KG1 (cell line): Measurements from ENCODE around the gene TNIP3.

Source experiments
- DNase-seq: peaks from one replicate; lab custom pipeline; 2025; lab: John Stamatoyannopoulos, UW

TNIP3 gene

DNA sequence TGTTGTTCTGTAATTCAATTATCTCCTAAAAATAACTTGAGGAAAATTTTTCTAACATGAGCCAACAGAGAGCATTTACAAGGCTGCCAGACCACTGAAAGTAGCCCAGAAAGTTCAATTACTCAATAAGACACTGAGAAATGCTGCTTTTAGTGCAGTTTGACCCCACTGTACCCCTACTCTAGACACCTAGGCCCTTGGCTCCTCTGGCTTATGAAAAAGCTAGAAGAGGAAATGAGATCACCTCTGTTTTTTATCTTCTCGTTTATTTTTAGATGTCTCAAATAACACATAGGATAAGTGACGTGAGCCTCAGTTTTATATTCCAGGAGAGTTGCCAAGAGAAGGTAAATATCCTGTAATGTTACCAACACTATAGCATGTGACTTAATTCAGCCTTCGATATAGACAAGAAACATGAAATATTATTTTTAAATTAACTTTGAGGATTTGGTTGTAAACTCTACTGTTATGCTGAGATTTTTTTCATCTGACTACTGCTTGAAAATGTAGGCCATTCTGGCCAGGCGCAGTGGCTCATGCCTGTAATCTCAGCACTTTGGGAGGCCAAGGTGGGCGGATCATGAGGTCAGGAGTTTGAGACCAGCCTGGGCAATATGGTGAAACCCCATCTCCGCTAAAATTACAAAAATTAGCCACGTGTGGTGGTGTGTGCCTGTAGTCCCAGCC lies 24.4 kb downstream of the TNIP3 start:
- no peak for DNase-seq

DNA sequence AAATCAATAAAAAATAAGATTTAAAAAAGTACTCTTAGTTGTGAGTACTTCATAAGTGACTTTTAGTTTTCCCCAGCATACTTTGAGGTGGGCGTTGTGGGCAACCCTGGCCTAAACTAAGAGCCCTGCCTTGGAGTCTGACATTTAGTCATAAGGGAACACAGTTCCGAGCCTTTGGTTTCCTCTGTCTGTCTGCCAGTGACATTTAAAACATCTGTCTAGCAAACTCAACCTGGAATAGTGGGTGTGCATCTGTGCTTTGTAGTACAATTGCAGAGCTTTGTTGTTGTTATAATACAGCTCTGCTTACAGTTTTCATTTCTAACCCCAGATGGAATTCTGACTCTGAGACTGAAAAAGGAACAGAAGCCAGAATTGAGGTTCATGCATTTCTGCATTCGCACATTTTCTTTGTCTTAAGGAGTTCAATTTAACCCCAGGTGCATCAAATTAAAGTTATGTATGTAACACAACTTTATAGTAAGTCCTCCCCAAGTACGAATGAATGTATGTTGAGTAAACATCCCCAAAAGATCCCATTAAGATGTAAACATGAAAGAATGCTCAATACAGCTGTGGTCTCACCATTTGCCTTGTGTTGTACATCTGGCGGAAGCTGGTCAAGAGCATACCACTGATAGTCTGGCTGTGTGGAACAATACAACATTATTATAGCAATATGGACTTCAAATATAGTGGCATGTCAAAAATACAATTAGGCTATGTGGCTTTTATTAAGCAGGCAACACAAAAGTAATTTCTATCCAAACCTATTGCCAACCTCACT lies 25.9 kb downstream of the TNIP3 start:
- no peak for DNase-seq

DNA sequence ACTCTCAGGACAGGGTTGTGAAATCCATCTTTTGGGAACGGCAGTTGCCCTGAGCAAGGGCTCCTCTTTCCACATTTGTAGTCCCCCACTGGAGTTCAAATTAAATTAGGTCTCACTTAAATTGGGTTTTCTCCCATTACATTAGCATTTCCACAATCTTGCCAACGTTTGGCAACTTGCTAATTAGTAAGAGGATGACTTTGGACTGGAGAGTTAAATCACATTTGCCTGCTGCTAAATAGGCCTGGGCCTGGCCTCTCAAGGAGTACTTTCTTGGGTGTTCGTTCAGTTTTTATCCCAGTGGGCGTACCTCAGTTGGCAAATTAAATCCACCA lies 33.8 kb downstream of the TNIP3 start:
- DNase-seq: no peak

DNA sequence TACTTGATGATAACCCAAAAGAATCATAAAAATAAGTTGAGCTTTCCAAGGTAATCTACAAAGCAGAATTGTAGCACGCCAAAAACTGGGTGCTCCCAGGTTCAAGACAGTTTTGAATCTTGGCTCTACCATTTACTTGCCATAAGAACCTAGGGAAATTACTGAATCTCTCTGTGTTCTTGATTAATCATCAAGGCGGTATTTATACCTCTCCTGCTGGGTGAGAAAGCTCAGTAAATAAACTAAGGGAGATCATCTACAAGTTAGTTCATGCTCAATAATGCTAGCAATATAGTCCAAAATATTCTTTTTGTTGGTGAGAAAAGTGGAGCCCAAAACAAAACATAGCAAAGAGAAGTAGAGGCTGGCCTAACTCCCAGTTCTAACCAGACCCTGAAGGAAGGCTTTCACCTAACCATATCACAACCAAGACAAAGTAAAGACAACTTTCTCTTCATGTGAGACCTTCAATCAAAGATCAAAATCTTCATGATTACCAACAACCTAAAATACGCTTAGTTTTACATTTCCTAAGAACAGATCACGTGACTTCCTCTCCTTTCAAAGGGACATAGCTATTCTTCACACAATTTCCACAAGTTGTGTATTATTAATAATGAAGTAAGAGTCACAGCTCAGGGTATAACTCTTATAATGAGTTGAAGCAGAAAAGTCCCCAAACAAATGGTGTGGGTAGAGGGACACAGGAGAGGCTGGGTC lies 34.4 kb downstream of the TNIP3 start:
- DNase-seq: no peak

DNA sequence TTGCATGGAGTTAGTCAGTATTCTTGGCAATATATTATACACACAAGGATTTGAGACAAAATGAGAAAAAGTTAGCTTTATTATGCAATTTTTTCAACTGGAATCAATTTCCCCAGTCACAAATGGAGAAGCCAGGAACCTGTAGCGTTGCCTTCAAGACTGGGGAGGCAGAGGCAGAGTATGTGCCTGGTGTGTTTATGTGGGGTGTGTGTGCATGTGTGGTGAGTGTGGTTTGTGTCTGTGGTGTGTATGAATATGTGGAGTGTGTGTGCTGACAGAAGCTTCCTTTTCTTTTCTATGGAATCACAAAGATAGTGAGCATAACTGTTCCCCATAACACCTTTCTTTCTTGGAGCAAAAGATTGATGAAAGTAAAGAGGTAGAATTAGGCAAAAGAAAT lies 37.0 kb downstream of the TNIP3 start:
- no peak for DNase-seq

DNA sequence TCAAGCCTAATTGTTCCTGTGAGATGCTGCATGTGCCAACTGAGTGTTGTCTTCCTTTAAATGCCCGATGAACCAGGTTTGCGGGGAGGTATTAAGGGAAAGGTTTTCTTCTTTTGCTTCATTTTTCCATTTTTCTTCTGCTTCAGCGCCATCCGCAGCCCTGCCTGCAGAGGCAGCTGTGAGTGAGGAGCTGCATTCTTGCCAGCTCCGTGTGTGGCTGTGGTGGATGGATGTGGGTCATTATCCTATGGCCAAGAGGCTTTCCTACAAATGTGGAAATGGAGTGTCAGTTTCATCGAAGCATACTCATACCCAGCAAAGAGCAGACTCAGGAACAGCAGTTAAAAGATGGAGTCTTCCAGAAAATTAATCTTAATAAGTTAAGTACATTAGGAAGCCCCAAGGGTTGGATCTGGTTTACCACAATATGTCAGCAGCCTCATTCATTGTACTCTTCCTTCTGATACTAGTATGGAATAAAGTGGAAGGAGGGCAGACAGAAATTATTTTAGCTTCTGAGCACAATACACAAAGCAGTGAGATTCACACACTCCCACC lies 37.6 kb downstream of the TNIP3 start:
- no peak for DNase-seq

DNA sequence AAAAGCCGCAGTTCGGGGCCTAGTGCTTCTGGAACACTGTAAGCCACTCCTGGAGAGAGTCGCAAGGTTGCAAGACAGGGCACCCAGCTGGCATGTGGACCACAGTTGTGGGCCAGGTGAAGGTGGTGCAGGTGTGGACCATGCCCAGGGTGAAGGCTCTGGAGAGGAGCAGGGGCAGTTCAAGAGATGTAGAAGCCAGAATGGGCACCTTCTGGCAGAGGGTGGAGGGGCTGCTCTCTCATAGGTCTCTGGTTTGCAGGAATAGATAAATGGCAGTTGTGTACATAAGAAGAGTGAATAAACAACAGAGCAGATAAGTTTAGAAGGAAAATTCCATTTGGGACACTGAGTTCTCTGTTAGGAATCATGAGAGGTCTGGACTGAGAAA lies 38.6 kb downstream of the TNIP3 start:
- no peak for DNase-seq

DNA sequence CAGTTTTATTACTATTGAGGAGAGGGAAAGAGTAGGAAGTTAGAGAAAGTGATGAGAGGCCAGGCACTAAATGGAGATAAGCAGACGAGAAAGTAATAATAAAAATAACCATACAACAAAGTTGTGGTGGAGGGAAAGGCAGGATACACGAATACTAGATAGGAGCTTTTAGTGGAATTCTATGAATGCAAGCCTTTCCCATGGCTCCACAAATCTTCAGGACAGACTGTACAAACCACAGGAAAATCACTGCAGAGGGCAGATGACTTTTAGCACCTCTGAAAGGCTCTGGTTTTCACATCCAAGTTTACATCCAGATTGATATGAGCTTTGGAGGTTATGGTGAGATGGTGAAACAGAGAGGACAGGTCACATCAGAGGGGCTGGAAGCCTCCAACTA lies 41.5 kb downstream of the TNIP3 start:
- DNase-seq: no peak

DNA sequence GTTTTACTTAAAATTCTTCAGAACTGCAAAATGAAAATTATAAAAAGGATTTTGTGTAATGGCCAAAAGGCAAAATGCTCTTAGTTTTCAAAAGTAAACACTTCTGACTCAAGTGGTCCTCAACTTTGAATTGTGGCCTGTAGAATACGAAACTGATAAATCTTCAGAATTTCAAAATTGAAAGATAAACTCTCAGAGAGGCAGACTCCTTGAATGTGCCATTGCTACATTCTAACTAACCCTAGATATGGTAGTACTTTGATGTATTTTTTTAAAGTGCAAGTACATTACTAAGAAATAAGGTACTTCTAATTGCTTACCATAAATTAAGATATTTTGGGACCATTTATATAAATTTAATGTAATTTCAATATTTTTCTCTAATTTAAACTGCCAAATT lies 44.4 kb downstream of the TNIP3 start:
- DNase-seq: no peak

DNA sequence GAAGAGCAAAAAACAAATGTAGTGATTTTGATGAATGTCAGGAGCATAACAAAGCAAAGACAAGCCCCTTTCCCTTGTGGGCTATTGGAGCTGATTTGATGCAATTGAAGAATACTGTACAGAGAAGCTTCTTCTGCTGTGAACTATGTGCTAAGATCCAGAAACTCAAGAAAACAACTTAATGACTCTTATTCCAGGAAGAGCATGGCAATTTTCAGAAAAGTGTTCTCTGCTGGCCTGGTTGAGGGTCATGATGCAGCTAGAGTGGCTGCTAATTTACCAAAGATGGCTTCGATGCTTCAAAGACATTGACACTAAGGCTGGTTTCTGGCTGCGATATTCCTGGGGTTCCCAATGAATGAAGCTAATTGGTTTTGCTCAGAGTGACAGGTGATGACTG lies 45.8 kb downstream of the TNIP3 start:
- DNase-seq: no peak

DNA sequence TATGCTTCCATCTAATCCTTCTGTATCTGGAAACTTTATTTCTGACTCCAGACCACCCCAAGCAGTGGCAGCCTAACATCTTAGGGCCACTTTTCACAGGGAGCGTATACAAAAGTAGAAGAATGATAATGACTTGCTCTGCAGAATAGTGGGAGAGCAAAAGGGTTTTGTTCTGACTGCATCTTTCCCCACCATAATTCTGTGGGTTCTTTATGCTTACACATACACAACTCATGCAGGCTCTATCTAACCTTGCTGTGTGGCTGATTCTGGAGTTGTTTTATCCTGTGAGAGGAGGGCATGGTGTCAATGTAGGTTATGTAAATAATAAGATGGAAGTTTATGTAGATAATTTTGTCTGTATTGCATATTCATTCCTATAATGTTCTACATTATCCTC lies 49.4 kb downstream of the TNIP3 start:
- DNase-seq: no peak

DNA sequence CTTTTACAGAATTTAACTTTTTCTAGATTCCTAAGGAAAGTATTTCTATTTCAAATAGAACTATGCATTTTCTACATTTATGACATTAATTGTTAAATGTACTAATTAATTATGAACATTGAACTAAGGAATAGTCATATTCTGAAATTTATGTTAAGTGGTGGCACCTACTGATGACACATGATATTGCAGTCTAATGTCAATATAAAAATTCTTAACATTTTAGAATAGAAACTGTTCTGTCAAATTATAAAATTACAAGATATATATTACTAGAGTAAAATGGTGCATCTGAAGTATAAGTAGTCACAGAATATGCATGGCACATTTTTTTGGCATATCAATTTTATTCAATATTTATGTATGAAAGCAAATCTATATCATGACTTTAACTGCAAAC lies 51.6 kb downstream of the TNIP3 start:
- no peak for DNase-seq

DNA sequence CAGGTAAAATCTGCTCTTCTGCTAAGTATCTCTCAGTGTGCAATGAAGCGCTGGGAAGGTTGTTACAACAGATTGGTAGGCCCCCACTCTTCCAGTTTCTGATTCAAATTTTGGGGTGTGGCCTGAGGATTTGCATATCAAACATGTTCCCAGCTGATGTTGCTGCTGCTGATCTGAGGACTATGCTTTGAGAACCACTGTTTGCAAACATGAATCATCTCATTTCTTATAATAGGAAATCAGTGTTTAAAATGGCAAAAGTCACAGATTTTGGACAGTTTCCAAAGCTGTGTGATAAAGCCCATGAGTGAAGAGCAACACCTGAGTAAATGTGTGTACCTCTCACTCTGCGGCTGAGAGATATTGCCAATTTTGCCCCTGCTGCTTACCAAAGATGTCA lies 55.6 kb downstream of the TNIP3 start:
- DNase-seq: no peak

DNA sequence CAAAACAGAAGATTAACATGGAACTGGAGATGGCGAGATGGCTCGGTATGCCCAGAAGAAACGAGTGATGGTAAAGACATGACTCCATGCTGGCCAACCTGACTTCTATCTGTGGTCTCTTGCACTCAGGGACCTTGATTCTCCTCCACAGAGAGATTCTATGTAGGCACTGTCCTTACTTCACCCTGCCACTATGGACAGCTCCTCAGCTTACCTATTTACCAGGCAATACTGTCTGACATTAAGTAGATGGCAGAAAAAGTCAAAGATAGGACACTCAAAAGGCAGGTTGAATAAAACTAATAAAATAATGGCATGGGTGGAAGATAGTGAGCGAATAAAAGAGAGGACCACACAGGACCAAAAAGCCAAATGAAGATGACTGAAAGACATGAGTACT lies 56.6 kb downstream of the TNIP3 start:
- no peak for DNase-seq

DNA sequence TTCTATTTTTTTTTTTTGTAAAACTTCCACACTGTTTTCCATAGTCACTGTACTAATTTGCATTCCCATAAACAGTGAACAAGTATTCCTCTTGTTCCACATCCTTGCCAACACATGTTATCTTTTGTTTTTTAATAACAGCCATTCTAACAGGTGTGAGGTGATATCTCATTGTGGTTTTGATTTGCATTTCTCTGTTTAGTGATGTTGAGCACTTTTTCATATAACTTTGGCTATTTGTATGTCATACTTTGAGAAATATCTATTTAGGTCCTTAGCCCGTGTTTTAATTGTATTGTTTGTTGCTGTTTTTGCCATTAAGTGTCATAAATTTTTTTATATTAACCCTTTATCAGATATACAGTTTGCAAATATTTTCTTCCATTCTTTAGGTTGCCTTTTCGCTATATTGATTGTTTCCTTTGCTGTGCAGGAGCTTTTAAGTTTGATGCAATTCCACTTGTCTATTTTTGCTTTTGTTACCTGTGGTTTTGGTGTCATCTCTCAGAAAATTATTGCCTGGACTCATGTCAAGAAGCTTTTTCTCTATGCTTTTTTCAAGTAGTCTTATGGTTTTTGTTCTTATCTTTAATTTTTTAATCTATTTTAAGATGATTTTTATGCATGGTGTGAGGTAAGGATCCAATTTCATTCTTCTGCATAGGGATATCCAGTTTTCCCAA lies 63.9 kb downstream of the TNIP3 start:
- no peak for DNase-seq

DNA sequence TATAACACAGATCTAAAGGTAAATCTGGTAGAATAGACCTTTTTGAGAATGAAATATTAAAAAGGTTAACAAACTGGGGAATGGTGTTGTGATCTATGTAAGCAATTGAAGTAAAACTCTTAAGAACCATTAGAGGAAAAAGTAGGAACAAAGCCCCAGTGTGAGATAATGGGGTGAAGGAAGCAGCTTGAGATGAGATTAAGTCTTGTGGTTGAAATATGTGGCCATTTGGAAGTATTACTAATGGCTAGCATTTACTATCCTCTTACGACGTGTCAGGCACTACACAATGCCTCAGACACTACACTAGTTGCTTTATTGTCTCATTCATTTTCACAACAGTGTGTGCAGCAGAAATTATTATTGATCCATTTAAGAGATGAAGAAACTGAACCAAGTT lies 65.9 kb downstream of the TNIP3 start:
- no peak for DNase-seq

DNA sequence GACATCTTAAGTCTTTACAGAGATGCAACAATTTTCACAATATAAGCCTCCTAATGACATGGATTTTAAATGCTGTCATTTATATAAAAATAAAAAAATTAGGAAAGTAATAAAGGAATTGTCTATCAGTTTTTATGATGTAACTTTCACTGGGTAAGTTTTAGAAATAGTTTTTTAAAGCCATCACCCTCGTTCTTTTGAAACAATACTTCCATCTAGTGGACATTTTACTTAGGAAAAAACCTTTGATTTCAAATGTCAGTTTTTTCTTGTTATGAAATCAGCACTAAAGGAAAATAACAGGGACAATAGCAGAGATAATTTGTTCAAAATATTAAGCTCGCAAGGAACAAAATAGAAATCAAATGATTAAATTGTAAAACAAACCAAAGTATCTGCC lies 67.5 kb downstream of the TNIP3 start:
- no peak for DNase-seq

DNA sequence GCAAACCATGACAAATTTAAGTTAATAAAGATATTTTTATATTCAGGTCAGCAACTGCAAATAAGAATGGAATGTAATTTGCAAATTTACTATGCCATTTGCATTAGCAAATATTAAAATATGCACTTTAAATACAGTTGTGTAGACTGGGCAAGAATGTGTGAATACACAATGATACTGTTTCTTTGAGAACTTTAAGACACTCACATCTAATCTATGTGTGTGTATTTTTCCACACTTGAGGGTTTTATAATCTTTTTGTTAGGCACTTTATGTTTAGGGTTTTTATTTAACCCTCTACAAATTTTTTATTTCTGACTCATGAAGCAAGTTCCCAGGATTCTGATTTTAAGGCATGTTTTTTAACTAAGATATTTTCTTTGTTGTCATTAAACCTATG lies 67.9 kb downstream of the TNIP3 start:
- no peak for DNase-seq

DNA sequence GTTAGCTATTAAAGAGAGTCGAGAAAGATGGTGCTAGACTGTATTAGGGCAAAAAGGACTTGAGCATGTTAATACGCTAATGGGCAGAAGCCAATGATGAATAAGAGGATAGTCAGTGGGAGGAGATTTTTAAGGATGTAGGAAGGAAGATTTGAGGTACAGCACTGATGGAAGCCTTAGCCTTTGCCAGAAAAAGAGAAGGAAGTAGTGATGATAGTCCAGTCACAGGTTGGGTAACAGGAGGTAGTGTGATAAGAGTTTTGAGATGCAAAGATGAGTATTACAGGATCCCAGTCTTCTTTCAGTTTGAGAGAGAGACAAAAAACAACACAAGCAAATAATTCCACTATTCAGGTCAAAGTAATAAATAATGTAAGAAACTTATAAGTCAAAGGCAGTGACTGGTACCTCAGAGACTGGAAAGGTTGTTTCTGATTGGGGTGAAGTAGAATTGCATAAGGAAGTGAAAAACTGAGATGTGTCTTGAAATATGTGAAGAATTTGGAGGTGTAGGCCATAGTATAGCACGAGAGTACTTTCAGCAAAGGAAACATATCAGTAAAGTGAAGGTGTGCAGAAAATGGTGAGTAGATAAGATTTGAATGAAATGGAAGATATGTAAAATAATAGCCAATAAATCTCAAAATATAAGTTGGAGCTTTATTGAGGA lies 69.7 kb downstream of the TNIP3 start:
- DNase-seq: no peak

DNA sequence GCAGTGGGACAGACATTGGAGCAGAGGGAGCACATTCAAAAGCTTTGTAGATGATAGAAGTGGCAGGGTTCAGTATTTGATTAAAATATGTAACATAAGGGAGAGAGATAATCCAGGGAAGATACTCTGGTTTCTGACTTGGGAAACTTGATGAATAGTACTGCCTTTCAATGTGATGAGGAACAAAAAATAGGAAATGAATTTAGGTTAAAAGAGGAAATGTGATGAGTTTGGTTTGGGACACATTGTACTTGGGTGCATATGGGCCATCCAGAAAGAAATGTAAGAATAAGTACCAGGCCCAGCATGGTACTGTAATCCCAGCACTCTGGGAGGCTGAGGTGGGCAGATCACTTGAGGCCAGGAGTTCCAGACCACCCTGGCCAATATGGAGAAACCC lies 70.9 kb downstream of the TNIP3 start:
- DNase-seq: no peak

DNA sequence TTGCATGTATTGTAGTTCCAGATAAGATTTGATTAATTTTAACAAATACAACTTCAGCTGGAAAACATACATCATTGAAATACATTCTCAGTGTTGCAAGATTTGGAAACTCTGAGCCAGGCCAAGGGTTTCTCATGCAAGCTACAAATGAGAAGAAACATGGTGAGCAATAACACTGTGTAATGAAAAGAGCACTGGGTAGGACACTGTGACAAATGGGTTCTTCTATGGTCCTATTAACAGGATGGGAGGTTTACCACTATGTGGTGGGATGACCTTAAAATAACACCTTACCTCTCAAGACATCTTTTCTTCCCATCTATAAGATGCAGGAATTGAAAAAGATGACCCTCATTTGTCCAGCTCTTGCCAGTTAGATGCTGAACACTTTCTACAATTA lies 72.2 kb downstream of the TNIP3 start:
- no peak for DNase-seq

DNA sequence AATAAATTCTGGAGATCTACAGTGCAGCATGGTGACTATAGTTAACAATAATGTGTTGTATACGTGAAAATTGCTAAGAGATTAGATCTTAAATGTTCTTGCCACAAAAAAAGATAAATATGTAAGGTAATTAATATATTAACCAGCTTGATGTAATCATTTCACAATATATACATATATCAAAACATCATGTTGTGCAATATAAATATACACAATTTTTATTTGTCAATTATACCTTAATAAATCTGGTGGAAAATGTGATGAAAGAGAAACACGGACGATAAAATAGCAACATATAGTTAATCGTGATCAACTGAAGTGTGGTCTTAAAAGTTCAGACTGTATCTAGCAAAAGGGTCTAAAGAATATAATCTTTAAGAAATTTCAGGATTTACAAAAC lies 75.3 kb downstream of the TNIP3 start:
- DNase-seq: no peak
